Activated T-cell treated with anti-CD3 and anti-CD28 coated beads, Interleukin-2, amount 50 U/mL, for 4 hours (primary cell): Measurements from ENCODE around the gene NAA50. TPM values are rescaled to one million over a fixed set of nuclear protein-coding genes. Genes with fewer than 3 reads are reported as not detected.

Source experiments
- ATAC-seq, 2 donors: fragments of 200-7000 bp; cut with Tn5 transposase; one replicate each; pipeline ENCODE4 v1.10.0; 2021
- DNase-seq: peaks from one replicate; pipeline ENCODE4 v3.0.0-alpha.2; 2020
- H3K27me3 Mint-ChIP-seq: one replicate; pipeline ENCODE4 v1.8.0; 2021; ENCODE audit warnings: low read depth, mixed read lengths
- H3K36me3 Mint-ChIP-seq: one replicate; pipeline ENCODE4 v1.8.0; 2022; ENCODE audit warnings: mixed read lengths; ENCODE audit not compliant: insufficient read depth
- H3K4me1 Mint-ChIP-seq: one replicate; pipeline ENCODE4 v1.8.0; 2021; ENCODE audit warnings: low read depth, mixed read lengths
- H3K4me3 Mint-ChIP-seq: one replicate; pipeline ENCODE4 v1.8.0; 2021; ENCODE audit warnings: mild to moderate bottlenecking, moderate library complexity, mixed read lengths
- H3K9me3 Mint-ChIP-seq: one replicate; pipeline ENCODE4 v1.8.0; 2021; ENCODE audit warnings: mixed read lengths
- total RNA-seq, 3 donors: library from RNA; stranded (reverse); gene quantifications; one replicate each; pipeline ENCODE4 v1.2.1, GENCODE V29; 2021

The NAA50 gene
- total RNA-seq, 3 donors from 2014 or later = 228 to 273 (median 249) TPM

GRCh38 chr3:113685956-113686721 is 59.9 kb downstream of the NAA50 start:
- Mint-ChIP-seq H3K4me1 (no peaks in the 10 kb centered on the region), H3K9me3 (peaks cover 11% of the 10 kb centered on the region), H3K4me3 (no peak overlapping the region), H3K27me3 (no peaks in the 10 kb centered on the region), H3K36me3 (peaks cover 24% of the 10 kb centered on the region)
- ATAC-seq (no peak), DNase-seq (no peak)

- no peaks in the 10 kb centered on the region for H3K4me1 Mint-ChIP-seq
- H3K36me3 Mint-ChIP-seq = peaks cover 24% of the 10 kb centered on the region
- H3K9me3 Mint-ChIP-seq = peaks cover 11% of the 10 kb centered on the region
- ATAC-seq = no peak
- DNase-seq = no peak
- H3K27me3 Mint-ChIP-seq = no peaks in the 10 kb centered on the region
- H3K4me3 Mint-ChIP-seq = no peak overlapping the region
These were observed 60.9 kb downstream of the NAA50 start for GRCh38 chr3:113685124-113685523.

- H3K27me3 Mint-ChIP-seq = no peaks in the 10 kb centered on the region
- DNase-seq = no peak
- no peaks in the 10 kb centered on the region for H3K4me1 Mint-ChIP-seq
- no peak for ATAC-seq
- no peak overlapping the region for H3K4me3 Mint-ChIP-seq
- peaks cover 11% of the 10 kb centered on the region for H3K9me3 Mint-ChIP-seq
- peaks cover 27% of the 10 kb centered on the region for H3K36me3 Mint-ChIP-seq
These were observed 61.7 kb downstream of the NAA50 start for GRCh38 chr3:113684271-113684819.

- no peaks in the 10 kb centered on the region for H3K9me3 Mint-ChIP-seq
- DNase-seq = no peak
- no peaks in the 10 kb centered on the region for H3K27me3 Mint-ChIP-seq
- H3K4me1 Mint-ChIP-seq = peaks cover 3% of the 10 kb centered on the region
- no peak overlapping the region for H3K4me3 Mint-ChIP-seq
- ATAC-seq = no peak
- peaks cover 30% of the 10 kb centered on the region for H3K36me3 Mint-ChIP-seq
These were observed 67.3 kb downstream of the NAA50 start for GRCh38 chr3:113678773-113679172.

GRCh38 chr3:113677737-113678136 is 68.3 kb downstream of the NAA50 start:
- Mint-ChIP-seq H3K36me3 (peaks cover 34% of the 10 kb centered on the region), H3K9me3 (no peaks in the 10 kb centered on the region), H3K4me1 (peaks cover 3% of the 10 kb centered on the region), H3K27me3 (no peaks in the 10 kb centered on the region), H3K4me3 (no peak overlapping the region)
- DNase-seq = no peak
- no peak for ATAC-seq

GRCh38 chr3:113676261-113676660 is 69.8 kb downstream of the NAA50 start:
- no peaks in the 10 kb centered on the region for H3K27me3 Mint-ChIP-seq
- ATAC-seq = no peak
- peaks cover 30% of the 10 kb centered on the region for H3K36me3 Mint-ChIP-seq
- no peak for DNase-seq
- peaks cover 3% of the 10 kb centered on the region for H3K4me1 Mint-ChIP-seq
- no peak overlapping the region for H3K4me3 Mint-ChIP-seq
- H3K9me3 Mint-ChIP-seq = no peaks in the 10 kb centered on the region

GRCh38 chr3:113673593-113673992 is 72.5 kb downstream of the NAA50 start:
- DNase-seq (no peak), ATAC-seq (no peak)
- peaks cover 32% of the 10 kb centered on the region for H3K36me3 Mint-ChIP-seq
- H3K4me3 Mint-ChIP-seq = no peak overlapping the region
- H3K27me3 Mint-ChIP-seq = no peaks in the 10 kb centered on the region
- peaks cover 14% of the 10 kb centered on the region for H3K4me1 Mint-ChIP-seq
- no peaks in the 10 kb centered on the region for H3K9me3 Mint-ChIP-seq

GRCh38 chr3:113668015-113668414 is 78.0 kb downstream of the NAA50 start:
- no peak for DNase-seq
- Mint-ChIP-seq H3K36me3 (peaks cover 27% of the 10 kb centered on the region), H3K27me3 (no peaks in the 10 kb centered on the region), H3K4me3 (no peak overlapping the region), H3K9me3 (no peaks in the 10 kb centered on the region), H3K4me1 (peaks cover 27% of the 10 kb centered on the region)
- no peak for ATAC-seq

Other genes starting within 250 kb of the NAA50 start
- gene SPICE1, start 231.1 kb downstream of the NAA50 start, total RNA-seq = 10 to 100 TPM; 12.8 to 16.7 (median 14.2) TPM
- 1 to 10 TPM; 4.8 to 7.0 (median 6.0) TPM for gene SIDT1, start 213.7 kb downstream of the NAA50 start, total RNA-seq
- gene USF3, start 49.6 kb downstream of the NAA50 start, total RNA-seq = 10 to 100 TPM; 12.1 to 12.4 (median 12.3) TPM
- gene ATP6V1A, start 786 bp upstream of the NAA50 start, total RNA-seq = 10 to 100 TPM; 38.9 to 52.9 (median 44.6) TPM
- gene GRAMD1C, start 92.5 kb upstream of the NAA50 start, total RNA-seq = not detected
- gene ZDHHC23, start 201.8 kb upstream of the NAA50 start, total RNA-seq = 1 to 10 TPM; 2.8 to 3.9 (median 3.8) TPM